Gastroesophageal sphincter (tissue), 4 donors: ENCODE measurements around the gene TTC14. TPM values are rescaled to one million over a fixed set of nuclear protein-coding genes. Genes with fewer than 3 reads are reported as not detected.
"Not testable (repeated sequence)": the region's sequence is repeated elsewhere in the genome, so short reads cannot be mapped to it uniquely, and the experiment has no call there.

Source experiments
- ATAC-seq: fragments of 150-250 bp; one replicate; pipeline ENCODE4 v1.9.1; 2016; ENCODE audit warnings: mild to moderate bottlenecking, moderate library complexity
- H3K27ac ChIP-seq, 4 donors: fragments of 200-600 bp; sonication (generic) in 3 of 4; 1 replicate in 3 of 4; 2 replicates in 1 of 4; pipeline ENCODE4 v1.5.1; 2016 to 2019
- H3K27me3 ChIP-seq: fragments of 200-600 bp; sonication (generic); one replicate; pipeline ENCODE4 v1.5.1; 2019
- H3K36me3 ChIP-seq, 2 donors: fragments of 200-600 bp; sonication (generic); one replicate each; pipeline ENCODE4 v1.5.1; 2019; ENCODE audit warnings: control low read depth in 1 of 2
- H3K4me1 ChIP-seq, 3 donors: fragments of 200-600 bp; sonication (generic); 1 replicate in 2 of 3; 2 replicates in 1 of 3; pipeline ENCODE4 v1.5.1; 2016 to 2019; ENCODE audit warnings: control low read depth in 2 of 3
- H3K4me3 ChIP-seq, 2 donors: fragments of 200-600 bp; sonication (generic); one replicate each; pipeline ENCODE4 v1.5.1; 2019; ENCODE audit warnings: mild to moderate bottlenecking in 1 of 2, moderate library complexity in 1 of 2
- H3K9me3 ChIP-seq, 3 donors: fragments of 200-600 bp; sonication (generic); one replicate each; pipeline ENCODE4 v1.5.1; 2017 to 2019; ENCODE audit warnings: control low read depth in 2 of 3
- CTCF ChIP-seq, 4 experiments: fragments of 200-600 bp in 2 of 4; fragments of 450-650 bp in 2 of 4; sonication (generic) in 1 of 4; IDR thresholded peaks; one replicate each; pipeline ENCODE4 v1.5.1; 2017 to 2019; ENCODE audit warnings: antibody characterized with exemption in 4 of 4, mild to moderate bottlenecking in 2 of 4, moderate library complexity in 2 of 4
- EP300 ChIP-seq: sonication (generic); formaldehyde crosslinking; IDR thresholded peaks from one replicate; pipeline ENCODE4 v1.6.1; 2017; ENCODE audit warnings: antibody characterized with exemption, mild to moderate bottlenecking
- POLR2A ChIP-seq, 2 donors: fragments of 450-650 bp; IDR thresholded peaks; one replicate each; pipeline ENCODE4 v1.6.1; 2017; ENCODE audit warnings: antibody characterized with exemption in 2 of 2, mild to moderate bottlenecking in 2 of 2, moderate library complexity in 1 of 2
- POLR2AphosphoS5 ChIP-seq: sonication (generic); formaldehyde crosslinking; IDR thresholded peaks from one replicate; pipeline ENCODE4 v1.6.1; 2017; ENCODE audit warnings: antibody characterized with exemption
- WGBS, 2 donors: methylation state at CpG; one replicate each; pipeline ENCODE4 v1.1.5; 2018; ENCODE audit warnings: low coverage in 1 of 2; 5-methylcytosine and 5-hydroxymethylcytosine counted together
- total RNA-seq, 4 donors: library from RNA; depleted of rRNA; stranded (reverse); fragments of >200 nt; gene quantifications; one replicate each; pipeline ENCODE4 v1.1.0, GENCODE V29; 2016

The TTC14 gene
- total RNA-seq, 4 donors from 2014 or later, result 21.5 to 79.5 (median 43.5) TPM

- no peak overlapping the region for H3K27ac ChIP-seq
- no peaks in the 10 kb centered on the region for H3K9me3 ChIP-seq
- no peaks in the 10 kb centered on the region for H3K27me3 ChIP-seq
- no peak overlapping the region for H3K4me3 ChIP-seq
- peaks cover 0 to 17% of the 10 kb centered on the region in 2 donors for H3K36me3 ChIP-seq
- ATAC-seq, result no peak
- TF ChIP-seq EP300 (no peak), POLR2A (IDR thresholded peaks at IDR 0.05) (no peak), CTCF (IDR thresholded peaks at IDR 0.05) (no peak), POLR2AphosphoS5 (no peak)
- no peaks in the 10 kb centered on the region for H3K4me1 ChIP-seq
- 44 to 66% methylated on average over 3 of the region's 3 CpGs for WGBS, 2 donors
Observed at GRCh38 chr3:180615954-180616353, 14.0 kb downstream of the TTC14 start.

DNA sequence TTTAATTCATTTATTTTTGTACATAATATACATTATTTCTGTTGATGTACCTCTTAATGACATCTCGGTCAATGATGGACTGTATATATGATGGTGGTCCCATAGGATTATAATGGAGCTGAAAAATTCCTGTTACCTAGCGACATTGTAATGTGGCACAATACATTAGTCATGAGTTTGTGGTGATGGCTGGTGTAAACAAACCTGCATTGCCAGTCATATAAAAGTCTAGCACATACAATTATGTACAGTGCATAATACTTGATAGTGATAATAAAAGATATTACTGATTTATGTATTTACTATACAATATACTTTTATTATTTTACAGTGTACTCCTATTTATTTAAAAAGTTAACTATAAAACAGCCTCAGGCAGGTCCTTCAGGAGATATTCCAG, 15.1 kb downstream of the TTC14 start:
- no peak overlapping the region for H3K27ac ChIP-seq
- H3K36me3 ChIP-seq, result peaks cover 0 to 6% of the 10 kb centered on the region in 2 donors
- 92 to 94% methylated on average over 2 of the region's 2 CpGs for WGBS, 2 donors
- H3K27me3 ChIP-seq, result no peaks in the 10 kb centered on the region
- H3K4me1 ChIP-seq, result no peaks in the 10 kb centered on the region
- no peak for TF ChIP-seq POLR2AphosphoS5
- no peak for TF ChIP-seq EP300
- no peak for TF ChIP-seq POLR2A (IDR thresholded peaks at IDR 0.05)
- no peak for TF ChIP-seq CTCF (IDR thresholded peaks at IDR 0.05)
- no peak overlapping the region for H3K4me3 ChIP-seq
- H3K9me3 ChIP-seq, result no peaks in the 10 kb centered on the region
- no peak for ATAC-seq

GRCh38 chr3:180618563-180618962, 16.6 kb downstream of the TTC14 start:
- WGBS, 2 donors, result 100% methylated on average over 1 to 2 of the region's 2 CpGs
- H3K9me3 ChIP-seq, H3K27me3 ChIP-seq, H3K4me1 ChIP-seq, ATAC-seq, H3K36me3 ChIP-seq, H3K27ac ChIP-seq, H3K4me3 ChIP-seq: not testable (repeated sequence)

DNA sequence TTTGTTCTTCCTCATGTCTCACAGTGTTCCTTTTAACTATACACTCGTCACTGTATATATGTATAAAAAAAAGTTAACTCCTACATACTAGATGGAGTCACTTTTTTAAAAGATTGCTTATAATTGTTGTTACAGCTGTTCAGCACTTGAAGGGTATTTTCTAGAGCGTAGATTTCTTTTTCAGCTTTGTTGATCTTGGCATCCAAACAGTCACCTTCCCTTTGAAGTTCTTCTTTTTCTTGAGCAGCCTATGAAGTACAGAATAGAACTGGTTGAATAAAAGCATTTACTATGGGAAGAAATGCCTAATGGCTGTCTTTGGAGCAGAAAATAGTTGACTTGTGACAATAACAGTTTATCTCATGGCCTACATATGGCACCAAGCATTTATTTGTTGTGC, 17.8 kb downstream of the TTC14 start:
- Histone ChIP-seq H3K4me1 (no peaks in the 10 kb centered on the region), H3K27me3 (no peaks in the 10 kb centered on the region), H3K36me3 (no peaks in the 10 kb centered on the region), H3K27ac (no peak overlapping the region), H3K9me3 (no peaks in the 10 kb centered on the region), H3K4me3 (no peak overlapping the region)
- no peak for ATAC-seq
- 53 to 65% methylated on average over 2 of the region's 2 CpGs for WGBS, 2 donors
- TF ChIP-seq POLR2A (IDR thresholded peaks at IDR 0.05) (no peak), POLR2AphosphoS5 (no peak), CTCF (IDR thresholded peaks at IDR 0.05) (no peak), EP300 (no peak)

DNA sequence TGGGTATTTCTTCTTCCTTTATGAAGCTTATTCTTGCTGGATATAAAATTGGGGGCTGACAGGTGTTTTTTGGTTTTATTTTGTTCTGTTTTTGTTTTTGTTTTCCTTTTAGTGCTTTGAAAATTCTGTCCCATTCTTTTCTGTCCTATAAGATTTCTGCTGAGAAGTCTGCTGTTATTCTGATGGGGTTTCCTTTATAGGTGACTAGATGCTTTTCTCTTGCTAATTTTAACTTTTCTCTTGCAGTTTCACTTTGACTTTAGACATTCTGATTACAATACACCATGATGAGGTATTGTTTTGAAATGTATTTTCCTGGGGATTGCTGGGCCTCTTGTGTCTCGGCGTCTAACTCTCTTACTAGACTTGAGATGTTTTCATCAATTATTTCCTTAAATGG, 22.8 kb downstream of the TTC14 start:
- H3K27me3 ChIP-seq, result no peaks in the 10 kb centered on the region
- 91 to 93% methylated on average over 2 of the region's 2 CpGs for WGBS, 2 donors
- no peaks in the 10 kb centered on the region for H3K4me1 ChIP-seq
- TF ChIP-seq POLR2A (IDR thresholded peaks at IDR 0.05) (no peak), EP300 (no peak), CTCF (IDR thresholded peaks at IDR 0.05) (no peak), POLR2AphosphoS5 (no peak)
- peaks cover 0 to 7% of the 10 kb centered on the region in 2 donors for H3K36me3 ChIP-seq
- H3K9me3 ChIP-seq, result no peaks in the 10 kb centered on the region
- H3K4me3 ChIP-seq, result no peak overlapping the region
- no peak overlapping the region for H3K27ac ChIP-seq
- no peak for ATAC-seq

DNA sequence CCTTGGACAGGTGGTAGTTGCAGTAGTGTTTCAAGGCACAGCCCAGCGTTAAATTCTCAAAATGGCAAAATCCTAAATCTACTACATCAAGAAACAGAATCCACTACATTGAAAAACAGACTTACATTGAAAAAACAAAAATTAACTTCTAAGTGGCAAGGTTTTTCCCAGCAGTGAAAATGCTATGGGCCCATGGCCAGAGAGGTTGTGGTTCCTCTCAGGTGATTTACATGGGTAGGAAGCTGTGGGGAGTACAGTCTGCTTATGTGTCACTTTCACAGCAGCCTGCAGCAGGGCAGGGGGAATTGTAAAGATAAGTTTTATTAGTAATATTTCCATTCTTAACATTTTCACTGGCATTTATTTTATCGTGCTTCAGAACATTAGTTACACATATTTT, 24.9 kb downstream of the TTC14 start:
- no peaks in the 10 kb centered on the region for H3K4me1 ChIP-seq
- no peaks in the 10 kb centered on the region for H3K27me3 ChIP-seq
- no peak for ATAC-seq
- H3K9me3 ChIP-seq, result no peaks in the 10 kb centered on the region
- H3K27ac ChIP-seq, result no peak overlapping the region
- H3K4me3 ChIP-seq, result no peak overlapping the region
- WGBS, 2 donors, result 83 to 94% methylated on average over 1 to 2 of the region's 2 CpGs
- H3K36me3 ChIP-seq, result peaks cover 0 to 7% of the 10 kb centered on the region in 2 donors
- no peak for TF ChIP-seq POLR2A (IDR thresholded peaks at IDR 0.05)
- TF ChIP-seq POLR2AphosphoS5, result no peak
- TF ChIP-seq EP300, result no peak
- no peak for TF ChIP-seq CTCF (IDR thresholded peaks at IDR 0.05)
